ENCODE results near the gene CRAMP1. TPM values are rescaled to one million over a fixed set of nuclear protein-coding genes. Genes with fewer than 3 reads are reported as not detected.
A peak's percentile ranks its signal among the peaks of the same experiment; 100 is the strongest.

The CRAMP1 gene
- total RNA-seq, 1 donor from 2014 or later = 8.0 TPM

- DNase-seq = no peak
These were observed 21.1 kb downstream of the CRAMP1 start for GRCh38 chr16:1633310-1633709.

DNA sequence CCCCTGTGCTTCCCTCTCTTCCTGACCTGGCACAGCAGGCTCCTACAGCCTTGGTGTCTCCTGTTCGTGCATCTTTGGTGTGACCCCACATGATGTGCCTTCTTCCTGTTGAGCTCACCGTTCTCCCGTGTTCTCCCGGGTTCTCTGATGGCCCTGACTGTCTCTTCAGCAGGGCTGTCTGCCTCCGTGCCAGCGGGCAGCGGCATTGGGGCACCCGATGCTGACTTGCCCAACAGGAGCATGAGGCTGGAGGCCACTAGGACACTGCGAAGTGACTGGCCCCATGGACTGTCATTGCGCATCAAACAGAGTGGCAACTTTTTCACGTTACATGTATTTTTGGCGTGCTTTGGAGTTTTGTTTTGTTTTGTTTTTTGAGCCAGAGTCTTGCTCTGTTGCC lies 22.4 kb downstream of the CRAMP1 start:
- no peak for DNase-seq

DNA sequence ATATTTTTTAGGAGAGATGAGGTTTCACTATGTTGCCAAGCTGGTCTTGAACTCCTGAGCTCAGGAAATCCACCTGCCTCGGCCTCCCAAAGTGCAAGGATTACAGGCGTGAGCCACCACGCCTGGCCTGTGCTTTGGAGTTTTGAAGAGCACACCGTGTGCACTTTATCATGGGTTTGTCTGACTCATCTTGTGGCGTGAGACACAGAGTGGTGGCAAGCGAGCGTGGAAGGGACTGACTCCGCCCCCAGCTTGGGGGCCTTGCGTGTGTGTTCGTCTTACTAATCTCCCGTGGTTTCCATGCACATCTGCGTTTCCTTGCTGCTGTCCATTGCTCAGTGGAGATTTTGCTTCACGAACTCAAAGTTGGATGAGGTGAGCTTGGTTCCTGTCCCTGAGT lies 22.9 kb downstream of the CRAMP1 start:
- no peak for DNase-seq

DNA sequence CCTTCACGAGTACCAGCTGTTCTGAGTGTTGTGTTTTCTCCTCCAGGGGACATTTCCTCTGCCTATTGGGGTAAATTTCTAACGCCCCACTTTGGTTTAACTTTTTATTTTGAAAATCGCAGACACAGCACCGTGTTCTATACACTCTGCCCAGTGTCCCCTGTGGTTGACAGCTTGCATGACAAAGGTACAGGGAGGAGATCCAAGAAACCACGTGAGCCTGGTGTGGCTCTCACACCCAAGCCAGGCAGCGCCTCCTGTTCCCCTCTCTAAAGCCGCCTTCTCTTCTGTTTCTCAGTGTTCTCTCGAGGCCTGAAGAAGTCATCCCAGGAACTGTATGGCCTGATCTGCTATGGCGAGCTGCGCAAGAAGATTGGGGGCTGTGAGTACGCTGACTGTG lies 25.4 kb downstream of the CRAMP1 start:
- DNase-seq = no peak

- no peak for DNase-seq
These were observed 26.6 kb downstream of the CRAMP1 start for GRCh38 chr16:1638757-1639156.

- no peak for DNase-seq
These were observed 27.1 kb downstream of the CRAMP1 start for GRCh38 chr16:1639282-1639681.

DNA sequence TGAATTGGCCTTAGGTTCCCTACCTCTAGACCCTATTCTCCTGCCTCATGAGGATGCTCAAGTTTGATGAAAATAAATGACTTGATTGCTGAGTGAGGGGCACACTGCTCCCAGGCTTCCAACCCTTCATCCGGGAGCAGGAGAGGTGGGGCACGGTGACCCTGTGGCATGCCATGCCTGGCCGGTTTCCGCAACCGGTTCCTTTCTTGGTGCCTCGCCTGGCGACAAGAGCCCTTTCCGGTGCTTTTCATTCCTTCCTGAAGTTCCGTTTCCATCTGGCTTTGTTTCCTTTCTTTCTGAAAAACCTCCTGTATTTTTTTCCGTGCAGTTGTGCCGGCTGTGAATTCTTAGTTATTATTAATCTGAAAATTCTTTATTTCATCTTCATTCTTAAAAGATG lies 27.7 kb downstream of the CRAMP1 start:
- DNase-seq = no peak

GRCh38 chr16:1640261-1640941 lies 28.2 kb downstream of the CRAMP1 start:
- DNase-seq = no peak

DNA sequence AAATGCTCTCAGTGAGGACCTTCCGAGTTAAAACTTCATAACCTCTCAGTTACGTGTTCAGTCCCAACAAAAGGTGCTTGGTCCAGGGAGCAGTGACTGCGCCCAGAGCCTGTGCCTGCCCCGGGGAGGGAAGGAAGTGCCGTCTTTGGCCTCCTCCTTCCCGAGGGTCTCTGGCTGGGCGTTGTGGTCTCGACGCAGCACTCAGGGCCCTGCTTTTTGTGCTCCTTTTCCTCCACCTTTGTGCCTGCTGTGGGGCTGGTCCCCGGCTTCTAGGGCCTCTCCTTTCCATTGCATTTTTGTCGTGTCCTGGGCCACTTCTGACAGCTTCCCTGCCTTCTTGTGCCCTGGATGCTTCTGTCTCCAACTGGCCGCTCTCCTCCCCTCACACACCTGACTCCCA lies 29.1 kb downstream of the CRAMP1 start:
- no peak for DNase-seq

GRCh38 chr16:1642148-1642547 lies 30.0 kb downstream of the CRAMP1 start:
- DNase-seq = peak; percentile 50

DNA sequence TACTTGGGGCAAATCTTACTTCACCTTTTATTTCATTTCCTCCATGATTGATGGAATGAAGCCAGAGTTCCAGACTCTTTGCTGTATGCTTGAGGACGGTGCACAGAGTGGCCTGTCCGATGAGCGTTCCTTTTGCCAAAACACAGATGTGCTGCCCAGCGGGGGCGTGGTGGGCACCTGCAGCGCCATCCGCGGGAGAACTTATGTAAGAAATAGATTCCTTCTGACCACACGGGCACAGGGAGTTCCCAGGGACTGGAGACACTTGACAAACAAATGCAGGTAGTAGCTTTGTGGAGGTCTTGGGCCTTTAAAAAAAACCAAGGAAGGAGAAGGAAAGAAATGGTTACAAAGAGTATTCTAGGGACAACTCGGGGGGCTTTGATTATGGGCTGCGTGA lies 30.6 kb downstream of the CRAMP1 start:
- no peak for DNase-seq

DNA sequence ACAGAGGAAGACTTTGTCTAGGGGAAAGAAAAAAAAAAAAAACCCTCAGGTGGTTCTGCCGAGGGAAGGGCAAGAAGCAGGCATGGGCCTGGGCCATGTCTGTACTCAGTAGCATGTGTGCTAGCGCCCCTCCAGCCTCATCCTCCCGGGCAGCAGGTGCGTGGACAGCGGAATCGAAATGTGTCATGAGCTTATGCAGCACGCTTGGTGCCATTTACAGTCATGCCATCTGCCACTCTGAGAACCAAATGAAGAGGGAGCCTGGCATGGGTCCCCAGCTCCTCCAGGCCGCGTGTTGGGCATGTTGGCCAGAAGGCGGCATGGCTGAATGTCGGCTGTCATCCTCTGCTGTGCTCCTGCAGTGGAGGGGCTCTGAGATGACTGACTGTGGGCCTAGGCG lies 31.4 kb downstream of the CRAMP1 start:
- DNase-seq = no peak

DNA sequence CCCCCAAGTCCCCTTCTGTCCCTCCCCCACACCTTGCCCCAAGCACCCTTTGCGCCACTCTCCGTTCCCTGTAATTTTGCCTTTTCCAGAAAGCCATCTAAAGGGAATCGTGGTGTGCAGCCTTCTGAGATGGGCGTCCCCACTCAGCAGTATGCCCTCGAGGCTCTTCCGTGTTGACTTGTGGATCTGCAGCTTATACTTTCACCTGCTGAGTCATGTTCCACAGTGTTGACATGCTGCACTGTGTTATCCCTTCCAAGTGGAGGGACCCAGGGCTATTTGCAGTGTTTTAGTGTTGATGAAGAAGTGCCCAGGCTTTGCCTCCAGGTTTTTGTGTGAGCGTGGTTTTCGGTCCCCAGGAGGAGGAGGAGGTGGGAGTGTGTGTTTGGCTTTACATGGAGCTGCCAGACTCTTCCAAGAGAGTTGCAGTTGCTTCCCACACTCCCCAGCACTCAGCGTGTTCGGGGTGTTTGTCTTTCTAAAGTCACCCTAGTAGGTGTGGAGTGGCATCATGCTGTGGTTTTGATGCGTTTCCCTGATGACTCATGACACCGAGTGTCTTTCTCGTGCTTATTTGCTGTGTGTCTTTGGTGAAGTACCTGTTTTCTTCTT lies 33.9 kb downstream of the CRAMP1 start:
- DNase-seq = peak; percentile 57

GRCh38 chr16:1647856-1648255 lies 35.7 kb downstream of the CRAMP1 start:
- no peak for DNase-seq

DNA sequence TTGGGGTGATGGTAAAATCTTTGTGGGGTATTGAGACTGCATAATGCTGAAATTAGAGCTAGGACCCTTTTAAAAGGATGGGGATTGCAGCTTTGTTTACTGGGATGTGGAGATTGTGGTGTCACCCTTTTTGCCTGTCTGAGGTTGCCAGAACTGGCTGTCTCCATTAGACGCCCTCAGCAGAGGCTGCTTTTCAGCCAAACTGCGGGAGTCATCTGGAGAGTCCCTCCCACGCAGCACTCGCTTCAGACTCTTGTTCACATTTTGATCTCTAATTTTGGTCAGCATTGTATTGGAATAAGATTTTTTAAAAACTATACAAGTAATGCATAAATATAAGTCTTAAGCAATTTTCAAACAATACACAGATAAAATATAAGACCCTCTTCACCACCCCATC lies 38.0 kb downstream of the CRAMP1 start:
- DNase-seq = no peak

DNA sequence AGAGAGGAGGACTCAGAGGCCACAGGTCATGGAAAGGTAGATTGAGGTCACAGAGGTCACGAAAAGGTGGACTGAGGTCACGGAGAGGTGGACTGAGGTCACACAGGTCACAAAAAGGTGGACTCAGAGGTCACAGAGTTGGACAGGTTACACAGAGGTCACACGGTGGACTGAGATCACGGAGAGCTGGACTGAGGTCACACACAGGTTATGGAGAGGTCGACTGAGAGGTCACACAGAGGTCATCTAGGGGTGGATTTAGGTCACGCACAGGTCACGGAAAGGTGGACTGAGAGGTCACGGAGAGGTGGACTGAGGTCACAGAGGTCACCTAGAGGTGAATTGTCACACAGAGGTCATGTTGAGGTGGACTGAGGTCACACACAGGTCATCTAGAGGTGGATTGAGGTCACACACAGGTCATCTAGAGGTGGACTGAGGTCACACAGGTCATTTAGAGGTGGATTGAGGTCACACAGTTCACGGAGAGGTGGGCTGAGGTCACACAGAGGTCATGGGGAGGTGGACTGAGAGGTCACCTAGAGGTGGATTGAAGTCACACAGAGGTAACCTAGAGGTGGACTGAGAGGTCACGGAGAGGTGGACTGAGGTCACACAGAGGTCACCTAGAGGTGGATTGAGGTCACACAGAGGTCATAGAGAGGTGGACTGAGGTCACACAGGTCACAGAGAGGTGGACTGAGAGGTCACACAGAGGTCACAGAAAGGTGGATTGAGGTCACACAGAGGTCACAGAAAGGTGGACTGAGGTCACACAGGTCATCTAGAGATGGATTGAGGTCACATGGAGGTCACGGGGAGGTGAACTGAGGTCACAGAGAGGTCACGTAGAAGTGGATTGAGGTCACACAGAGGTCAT lies 39.2 kb downstream of the CRAMP1 start:
- DNase-seq = no peak

GRCh38 chr16:1651974-1652312 lies 39.8 kb downstream of the CRAMP1 start:
- no peak for DNase-seq

DNA sequence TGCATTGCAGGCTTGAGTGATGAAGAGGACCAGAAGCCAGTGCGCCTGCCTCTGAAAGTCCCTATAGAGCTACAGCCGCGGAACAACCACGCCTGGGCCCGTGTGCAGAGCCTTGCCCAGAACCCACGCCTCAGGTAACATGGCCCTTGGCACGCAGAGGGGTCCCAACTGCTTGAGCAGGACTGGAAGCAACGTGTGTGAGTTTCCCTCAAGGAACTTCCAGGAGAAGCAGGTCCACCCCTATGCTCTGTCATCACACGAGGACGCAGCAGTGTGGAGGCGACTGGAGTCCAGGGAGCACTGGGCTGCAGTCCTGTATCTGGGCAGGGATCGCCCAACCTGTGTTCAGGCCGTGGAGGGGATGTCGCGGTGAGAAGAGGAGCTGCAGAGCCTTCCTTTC lies 40.9 kb downstream of the CRAMP1 start:
- no peak for DNase-seq

- DNase-seq = no peak
These were observed 42.5 kb downstream of the CRAMP1 start for GRCh38 chr16:1654505-1655268.

DNA sequence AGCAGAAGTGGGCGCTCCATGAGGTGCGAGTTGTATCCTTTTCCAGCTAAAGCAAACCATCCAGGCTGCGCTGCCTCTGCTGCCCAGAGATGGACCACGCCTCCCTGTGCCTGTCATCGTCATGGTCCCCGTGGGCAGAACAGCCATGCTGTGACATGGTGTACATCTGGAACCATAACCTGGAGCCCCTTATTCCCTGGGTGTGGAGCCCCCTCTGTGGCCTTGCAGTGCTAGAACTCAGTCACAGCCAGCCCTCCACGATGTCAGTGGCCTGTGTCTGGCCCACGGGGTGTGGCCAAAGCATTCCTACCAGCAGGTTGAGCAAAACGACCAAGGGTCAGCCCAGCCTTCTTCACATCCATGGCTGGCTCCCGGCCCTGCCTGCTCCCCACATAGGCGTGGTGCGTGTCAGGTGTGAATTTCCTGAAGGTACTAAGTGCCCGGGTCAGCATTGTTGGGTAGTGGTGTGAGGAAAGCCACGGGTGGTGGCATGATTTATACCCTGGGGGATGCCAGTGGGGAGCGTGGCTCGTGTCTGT lies 43.2 kb downstream of the CRAMP1 start:
- no peak for DNase-seq

DNA sequence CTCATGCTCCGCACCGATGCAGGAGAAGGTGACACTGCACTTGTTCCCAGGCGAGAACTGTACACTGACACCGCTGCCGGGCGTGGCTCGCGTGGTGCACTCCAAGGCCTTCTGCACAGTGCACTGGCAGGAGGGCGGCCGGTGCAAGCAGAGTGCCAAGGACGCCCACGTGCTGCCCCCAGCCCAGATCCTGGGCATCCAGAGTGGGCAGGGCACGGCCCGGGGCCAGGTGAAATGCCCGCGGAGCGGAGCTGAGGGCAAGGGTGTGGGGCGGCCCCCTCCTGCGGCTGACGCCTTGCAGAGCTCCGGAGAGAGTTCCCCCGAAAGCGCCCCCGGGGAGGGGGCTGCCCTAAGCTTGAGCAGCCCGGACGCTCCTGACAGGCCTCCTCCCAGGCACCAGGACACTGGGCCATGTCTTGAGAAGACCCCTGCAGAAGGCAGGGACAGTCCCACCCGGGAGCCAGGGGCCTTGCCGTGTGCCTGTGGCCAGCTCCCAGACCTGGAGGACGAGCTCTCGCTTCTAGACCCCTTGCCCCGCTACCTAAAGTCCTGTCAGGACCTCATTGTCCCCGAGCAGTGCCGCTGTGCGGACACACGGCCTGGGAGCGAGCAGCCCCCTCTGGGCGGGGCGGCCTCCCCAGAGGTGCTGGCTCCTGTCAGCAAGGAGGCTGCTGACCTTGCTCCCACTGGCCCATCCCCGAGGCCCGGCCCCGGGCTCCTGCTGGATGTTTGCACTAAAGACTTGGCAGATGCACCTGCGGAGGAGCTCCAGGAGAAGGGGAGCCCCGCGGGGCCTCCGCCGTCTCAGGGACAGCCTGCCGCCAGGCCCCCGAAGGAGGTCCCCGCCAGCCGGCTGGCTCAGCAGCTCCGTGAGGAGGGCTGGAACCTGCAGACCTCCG lies 44.0 kb downstream of the CRAMP1 start:
- no peak for DNase-seq
